NCI-H1694 (cell line): ENCODE measurements around the gene ZFP36.

ENCODE experiments used
- DNase-seq: peaks from one replicate; lab custom pipeline; 2025; lab: John Stamatoyannopoulos, UW

The ZFP36 gene

GRCh38 chr19:39405958-39406655 lies 540 bp upstream of the ZFP36 start:
- DNase-seq: no peak

GRCh38 chr19:39407410-39407659 lies 688 bp downstream of the ZFP36 start:
- no peak for DNase-seq

- DNase-seq: no peak
These were observed 1.2 kb downstream of the ZFP36 start for GRCh38 chr19:39407660-39408391.

- DNase-seq: no peak
These were observed 2.0 kb downstream of the ZFP36 start for GRCh38 chr19:39408392-39409207.

- DNase-seq: no peak
These were observed 2.8 kb downstream of the ZFP36 start for GRCh38 chr19:39409208-39410016.

- no peak for DNase-seq
These were observed 3.6 kb downstream of the ZFP36 start for GRCh38 chr19:39410017-39410830.

GRCh38 chr19:39410831-39411080 lies 4.1 kb downstream of the ZFP36 start:
- no peak for DNase-seq

GRCh38 chr19:39411081-39411831 lies 4.6 kb downstream of the ZFP36 start:
- DNase-seq: no peak

- DNase-seq: peak; percentile 95
These were observed 5.1 kb downstream of the ZFP36 start for GRCh38 chr19:39411832-39412099.

GRCh38 chr19:39412100-39412866 lies 5.6 kb downstream of the ZFP36 start, which contains the start of gene PLEKHG2:
Gene PLEKHG2 (plus strand): TSS chr19:39412669. CDS start chr19:39414087, 1,418 bp downstream.
- peak; percentile 99 for DNase-seq

- no peak for DNase-seq
These were observed 6.2 kb downstream of the ZFP36 start for GRCh38 chr19:39412867-39413271.

- DNase-seq: peak; percentile 27
These were observed 6.7 kb downstream of the ZFP36 start for GRCh38 chr19:39413272-39413910.

GRCh38 chr19:39413911-39414608 lies 7.4 kb downstream of the ZFP36 start:
- DNase-seq: no peak

GRCh38 chr19:39415111-39416046 lies 8.7 kb downstream of the ZFP36 start:
- DNase-seq: no peak

- no peak for DNase-seq
These were observed 9.8 kb downstream of the ZFP36 start for GRCh38 chr19:39416152-39417120.

- DNase-seq: no peak
These were observed 11.0 kb downstream of the ZFP36 start for GRCh38 chr19:39417463-39418181.
